HG03103 (cell line): ENCODE data around the gene SLC29A3.
"Not testable (repeated sequence)": the region's sequence is repeated elsewhere in the genome, so short reads cannot be mapped to it uniquely, and the experiment has no call there.

ENCODE experiments used
- ATAC-seq: cut with Tn5 transposase; IDR thresholded peaks from one replicate; pipeline ENCODE4 v1.9.1; 2021; ENCODE audit warnings: low read depth; ENCODE audit not compliant: unreplicated experiment

Gene SLC29A3

GRCh38 chr10:71319042-71319799, at the start of gene SLC29A3:
Gene SLC29A3, plus strand, starts transcription at chr10:71319259. Its CDS starts 51 bp downstream, at chr10:71319310.
- peak; percentile 64 for ATAC-seq

DNA sequence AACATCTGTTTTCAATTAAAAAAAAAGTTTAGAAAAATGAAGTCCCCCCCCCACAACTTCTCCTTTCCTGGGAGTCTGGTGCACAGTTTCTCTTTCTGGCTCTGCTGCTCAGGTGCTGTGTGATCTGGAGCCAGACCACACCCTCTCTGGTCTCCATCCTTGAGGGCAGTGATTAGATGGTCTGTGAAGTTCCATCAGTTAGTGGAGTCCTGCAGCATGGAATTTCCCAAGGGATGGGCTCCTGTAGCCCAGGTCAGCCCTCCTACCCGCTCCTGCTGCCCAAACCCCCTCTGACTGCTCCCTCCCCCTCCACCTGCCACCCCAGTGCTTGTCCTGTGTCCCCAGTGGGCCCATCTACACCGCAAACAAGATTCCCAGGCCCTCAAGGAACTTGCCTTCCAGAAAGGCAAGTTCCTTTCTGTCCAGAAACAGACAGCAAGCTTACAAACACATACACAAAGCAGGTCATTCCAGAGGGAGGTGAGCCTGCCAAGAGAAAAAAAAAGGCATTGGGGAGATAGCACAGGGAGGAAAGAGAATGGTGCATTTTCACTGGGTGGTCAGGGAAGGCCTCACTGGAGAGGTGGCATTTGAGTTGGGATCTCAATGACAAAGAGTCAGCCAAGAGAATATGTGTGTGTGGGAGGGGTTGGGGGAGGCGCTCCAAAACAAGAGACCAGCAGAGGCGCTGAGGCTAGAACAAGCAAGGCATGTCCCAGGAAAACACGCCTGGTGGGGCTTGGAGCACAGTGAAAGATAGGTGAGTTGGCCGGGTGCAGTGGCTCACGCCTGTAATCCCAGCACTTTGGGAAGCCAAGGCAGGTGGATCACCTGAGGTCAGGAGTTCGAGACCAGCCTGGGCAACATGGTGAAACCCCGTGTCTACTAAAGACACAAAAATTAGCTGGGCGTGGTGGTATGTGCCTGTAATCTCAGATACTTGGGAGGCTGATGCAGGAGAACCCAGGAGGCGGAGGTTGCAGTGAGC, 49.5 kb upstream of the SLC29A3 start:
- no peak for ATAC-seq

- ATAC-seq: no peak
Measured at GRCh38 chr10:71270301-71271220, 48.5 kb upstream of the SLC29A3 start.

GRCh38 chr10:71271662-71272055, 47.4 kb upstream of the SLC29A3 start:
- ATAC-seq: no peak

DNA sequence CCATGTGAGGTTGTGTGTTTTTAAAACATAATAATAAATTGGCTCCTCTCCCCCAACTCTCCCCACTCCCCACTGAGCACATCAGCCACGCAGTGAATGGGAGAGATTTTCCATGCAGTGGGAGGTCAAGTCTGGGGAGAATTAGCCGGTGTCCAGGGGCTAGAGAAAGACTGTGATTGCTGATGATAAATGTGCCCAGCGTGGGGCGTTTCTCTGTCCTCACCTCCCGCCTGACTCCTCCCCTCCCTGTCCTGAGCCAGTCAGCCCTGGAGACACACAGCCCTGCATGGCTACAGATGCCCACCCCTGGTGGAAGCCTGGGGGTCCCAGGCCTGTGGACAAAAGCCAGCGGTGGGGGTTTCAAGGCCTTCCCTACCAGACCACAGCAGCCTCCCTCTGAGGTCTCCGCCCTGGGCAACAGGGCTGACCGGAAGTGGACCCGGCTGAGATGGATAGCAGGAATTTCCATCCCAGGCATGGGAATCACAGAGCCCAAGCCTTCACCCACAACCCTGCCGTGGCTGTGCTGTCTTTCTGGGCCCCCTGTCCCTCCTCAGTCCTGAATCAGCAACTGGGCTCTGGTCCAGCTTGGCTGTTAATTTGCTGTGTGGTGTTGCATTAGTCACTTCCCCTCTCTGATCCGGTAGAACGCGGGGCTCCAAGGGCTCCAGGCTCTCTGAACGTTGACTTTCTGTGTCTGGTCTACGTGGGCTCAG, 46.8 kb upstream of the SLC29A3 start:
- ATAC-seq: no peak

- ATAC-seq: not testable (repeated sequence)
Measured at GRCh38 chr10:71272974-71273373, 46.1 kb upstream of the SLC29A3 start.

- no peak for ATAC-seq
Measured at GRCh38 chr10:71273506-71273905, 45.6 kb upstream of the SLC29A3 start.

DNA sequence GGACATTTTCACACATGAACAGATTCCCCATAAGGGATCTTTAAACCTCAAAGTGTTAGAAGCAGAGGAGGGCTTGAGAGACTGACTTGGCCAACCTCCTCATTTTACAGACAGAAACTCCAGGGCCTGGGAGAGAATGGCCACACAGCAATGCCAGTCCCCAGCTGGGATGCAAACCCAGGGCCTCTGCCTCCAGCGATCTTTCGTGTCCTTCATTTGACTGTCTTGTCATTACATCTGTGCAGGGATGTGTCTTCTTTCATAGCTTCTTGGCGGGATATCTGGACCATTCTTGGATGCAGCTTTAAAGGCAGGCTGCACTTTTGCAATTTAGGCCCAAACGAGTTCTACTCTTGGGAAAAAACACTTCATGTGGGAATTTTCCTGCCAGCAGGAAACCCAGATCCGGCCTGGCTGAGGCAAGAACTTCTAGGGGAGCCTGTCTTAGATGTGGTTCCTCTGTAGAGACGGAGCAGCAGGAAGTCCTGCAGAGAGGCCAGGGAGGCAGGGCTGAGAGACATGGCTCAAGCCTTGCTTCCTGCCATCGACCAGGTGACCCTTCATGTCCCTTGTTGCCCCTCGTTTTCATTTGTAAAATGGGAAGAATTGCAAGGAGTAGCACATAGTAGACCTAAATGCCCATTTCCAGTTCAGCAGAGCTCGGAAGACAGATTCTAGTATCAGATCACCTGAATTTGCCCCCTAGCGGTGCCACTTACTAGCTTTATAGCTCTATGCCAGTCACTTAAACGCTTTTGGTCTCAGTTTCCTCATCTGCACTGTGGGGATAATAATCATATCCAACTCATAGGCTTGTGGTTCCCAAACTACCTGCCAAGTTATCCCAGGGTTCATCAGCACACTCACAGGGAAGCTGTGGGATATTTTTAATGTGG, 43.9 kb upstream of the SLC29A3 start:
- ATAC-seq: no peak

DNA sequence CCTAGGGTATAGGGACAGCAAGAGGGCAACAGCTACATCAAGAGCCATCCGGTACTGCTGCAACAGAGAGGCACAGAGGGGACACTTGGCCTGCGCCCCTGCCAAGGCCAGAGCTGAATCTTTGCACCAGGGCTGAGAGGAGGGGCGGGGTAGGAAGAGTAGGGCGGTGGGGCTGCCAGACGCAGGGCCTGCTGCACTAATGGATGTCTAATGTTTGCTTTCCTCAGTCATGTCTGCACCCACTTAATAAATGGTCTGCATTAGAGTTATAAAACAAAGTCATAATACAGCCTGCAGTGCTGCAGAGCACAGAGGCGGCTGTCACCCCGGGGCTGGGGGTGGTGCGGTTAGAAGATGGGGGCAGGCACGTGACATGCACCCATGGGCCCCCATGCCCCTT, 42.2 kb upstream of the SLC29A3 start:
- ATAC-seq: no peak

- no peak for ATAC-seq
Measured at GRCh38 chr10:71277914-71278665, 41.0 kb upstream of the SLC29A3 start.

DNA sequence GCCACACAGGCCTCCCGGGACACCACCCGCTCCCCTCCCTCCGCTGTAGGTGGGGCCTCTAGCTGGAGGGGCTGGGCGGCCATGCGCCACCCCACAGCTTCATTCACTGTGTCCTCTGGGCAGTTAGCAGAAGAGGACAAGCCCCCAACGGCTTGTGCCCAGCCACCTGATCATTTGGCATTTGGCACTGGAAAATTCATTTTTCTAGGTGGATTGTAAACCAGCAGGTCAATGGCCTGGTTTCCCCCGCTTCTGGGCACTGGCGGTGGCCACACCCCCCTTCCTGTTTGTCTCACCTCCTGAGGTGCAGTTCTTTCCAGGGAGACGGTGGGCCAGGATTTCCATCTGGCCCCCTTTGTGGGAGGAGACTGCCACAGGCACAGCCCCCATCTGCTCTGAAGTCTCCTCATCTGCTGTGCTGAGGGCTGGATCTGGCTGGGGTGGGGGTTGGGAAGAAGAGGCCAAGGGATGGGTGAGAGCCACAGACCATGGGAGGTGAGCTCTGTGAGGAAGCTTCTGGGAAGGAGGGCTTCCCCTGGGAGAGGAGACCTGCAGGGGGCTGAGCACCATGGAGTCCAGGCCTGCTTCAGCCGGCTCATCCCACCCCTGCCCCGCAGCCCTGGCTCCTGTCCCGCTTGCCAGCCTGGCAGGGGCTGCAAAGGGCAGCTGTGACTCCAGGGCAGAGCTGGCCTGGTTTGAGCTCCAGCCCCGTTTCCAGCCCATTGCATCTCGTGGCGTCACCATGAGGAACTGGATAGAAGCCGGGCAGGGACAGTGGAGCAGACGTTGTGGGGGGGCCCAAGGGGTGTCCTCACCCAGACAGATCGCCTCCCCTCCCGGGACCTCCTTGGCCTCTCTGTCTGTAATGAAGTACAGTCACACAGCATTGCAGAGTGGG, 40.1 kb upstream of the SLC29A3 start:
- ATAC-seq: no peak

GRCh38 chr10:71279590-71280170, 39.4 kb upstream of the SLC29A3 start:
- ATAC-seq: no peak

- no peak for ATAC-seq
Measured at GRCh38 chr10:71280216-71280615, 38.8 kb upstream of the SLC29A3 start.

- no peak for ATAC-seq
Measured at GRCh38 chr10:71280825-71281224, 38.2 kb upstream of the SLC29A3 start.

DNA sequence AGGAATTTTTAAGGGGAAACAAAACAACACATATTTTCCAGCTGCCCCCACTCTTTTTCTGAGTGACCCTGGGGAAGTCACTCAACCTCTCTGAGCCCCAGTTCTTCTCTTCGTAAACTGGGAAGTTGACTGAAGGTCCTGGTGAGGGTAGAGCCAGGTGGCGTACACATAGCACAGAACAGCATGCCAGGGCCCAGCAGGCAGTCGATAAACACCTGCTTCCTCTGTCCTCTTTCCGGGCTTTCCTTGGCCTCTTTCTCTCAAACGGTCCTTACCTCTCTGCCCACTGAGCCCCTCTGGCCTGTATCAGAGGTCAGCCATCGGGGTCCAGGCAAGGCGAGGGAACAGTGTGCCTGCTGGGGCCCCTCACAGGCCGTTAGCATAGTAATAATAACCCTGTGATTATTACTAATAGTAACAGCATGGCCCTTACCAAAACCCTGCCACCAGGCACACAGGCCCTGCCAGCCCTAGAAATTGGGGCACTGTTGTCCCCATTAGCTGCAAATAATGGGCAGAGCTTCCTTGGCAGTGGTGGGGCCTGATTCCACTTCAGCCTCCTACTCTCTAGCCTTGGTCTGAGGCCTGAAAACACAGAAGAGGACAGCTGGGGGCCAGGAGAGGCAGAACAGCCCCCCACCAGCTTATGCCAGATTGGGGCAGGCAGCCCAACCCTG, 37.3 kb upstream of the SLC29A3 start:
- no peak for ATAC-seq

DNA sequence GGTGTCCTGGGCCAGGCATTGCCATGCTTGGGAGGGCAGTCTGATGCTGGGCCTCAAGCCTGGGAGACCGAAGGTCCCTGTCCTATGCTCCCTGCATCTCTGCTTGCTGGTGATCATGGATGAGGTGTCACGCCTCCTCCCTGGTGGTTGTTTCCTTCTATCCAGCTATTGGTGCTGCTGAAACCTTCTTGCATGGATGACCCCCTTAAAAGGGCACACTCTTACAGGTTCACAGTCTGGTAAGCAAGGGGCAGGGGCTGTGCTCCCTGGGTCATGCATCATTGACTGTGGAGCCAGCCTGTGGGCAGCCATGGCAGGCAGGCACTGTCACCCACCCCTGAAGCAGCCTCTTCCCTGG, 36.8 kb upstream of the SLC29A3 start:
- ATAC-seq: no peak
